GM18909 (cell line): ENCODE data around the gene PIGO.

Experiments used
- ATAC-seq: cut with Tn5 transposase; IDR thresholded peaks from one replicate; pipeline ENCODE4 v1.9.1; 2021; ENCODE audit warnings: mild to moderate bottlenecking; ENCODE audit not compliant: unreplicated experiment, poor library complexity

PIGO gene

DNA sequence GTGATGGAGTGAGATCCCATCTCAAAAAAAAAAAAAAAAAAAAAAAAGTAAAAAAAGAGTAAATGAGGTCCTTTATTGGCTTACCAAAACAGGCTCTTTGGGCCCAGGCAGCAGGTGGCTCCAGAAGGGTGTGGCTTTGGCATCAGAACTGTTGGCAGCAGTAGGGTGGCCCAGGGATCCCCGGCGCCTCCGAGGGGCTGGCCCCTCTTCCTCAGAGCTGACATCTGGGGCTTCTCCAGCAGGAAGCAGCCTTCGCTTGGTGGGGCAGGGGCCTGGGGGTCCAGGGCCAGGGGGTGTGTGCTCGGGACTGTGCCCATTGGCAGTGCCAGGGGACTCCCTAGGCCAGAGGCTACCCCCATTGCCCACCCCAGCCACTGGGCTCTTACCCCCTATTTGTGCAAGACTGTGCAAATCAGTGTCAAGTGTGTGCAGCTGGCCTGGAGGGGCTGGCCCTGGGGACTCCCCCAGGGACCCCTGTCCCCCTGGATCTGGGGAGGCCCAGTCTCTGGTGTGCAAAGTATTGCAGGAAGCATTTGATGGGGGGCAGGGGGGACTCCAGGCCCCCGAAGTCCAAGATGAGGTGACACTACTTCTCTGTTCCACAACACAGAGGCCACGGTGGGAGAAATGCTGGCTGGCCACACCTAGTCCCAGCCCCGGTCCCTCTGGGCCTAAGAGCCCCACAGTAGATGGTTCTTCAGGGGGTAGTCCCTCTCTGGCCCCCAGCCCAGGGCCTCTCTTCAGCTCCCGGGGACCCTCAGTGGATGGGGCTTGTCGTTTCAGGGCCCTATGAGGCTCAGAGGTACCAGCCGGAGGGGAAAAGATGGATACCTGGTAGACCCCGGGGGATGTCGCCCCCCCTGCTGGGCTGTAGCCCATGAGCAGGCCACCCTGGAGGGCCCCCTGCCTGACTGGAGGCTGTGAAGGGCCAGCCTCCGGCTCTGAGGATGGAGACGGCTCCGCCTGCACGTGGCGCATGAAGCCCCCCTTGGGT, 11.2 kb upstream of the PIGO start:
- no peak for ATAC-seq

DNA sequence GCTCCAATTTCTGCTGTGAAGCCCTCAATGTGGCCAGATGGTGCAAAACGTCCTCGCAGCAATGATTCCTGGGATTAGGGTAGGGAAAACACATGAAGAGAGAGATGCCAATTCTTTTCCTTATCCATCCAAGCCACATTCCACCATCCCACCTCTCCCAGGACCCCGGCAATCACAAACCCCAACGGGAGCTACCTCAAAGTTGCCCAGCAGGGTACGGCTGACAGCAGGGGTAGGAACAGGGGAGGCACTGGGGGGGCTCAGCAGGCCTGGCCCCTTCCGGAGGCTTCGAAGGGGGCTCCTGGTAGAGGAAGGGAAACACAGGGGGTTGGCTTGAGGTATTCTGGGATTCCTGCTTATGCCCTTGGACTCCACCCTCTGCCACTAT, 9.9 kb upstream of the PIGO start:
- ATAC-seq, result no peak

DNA sequence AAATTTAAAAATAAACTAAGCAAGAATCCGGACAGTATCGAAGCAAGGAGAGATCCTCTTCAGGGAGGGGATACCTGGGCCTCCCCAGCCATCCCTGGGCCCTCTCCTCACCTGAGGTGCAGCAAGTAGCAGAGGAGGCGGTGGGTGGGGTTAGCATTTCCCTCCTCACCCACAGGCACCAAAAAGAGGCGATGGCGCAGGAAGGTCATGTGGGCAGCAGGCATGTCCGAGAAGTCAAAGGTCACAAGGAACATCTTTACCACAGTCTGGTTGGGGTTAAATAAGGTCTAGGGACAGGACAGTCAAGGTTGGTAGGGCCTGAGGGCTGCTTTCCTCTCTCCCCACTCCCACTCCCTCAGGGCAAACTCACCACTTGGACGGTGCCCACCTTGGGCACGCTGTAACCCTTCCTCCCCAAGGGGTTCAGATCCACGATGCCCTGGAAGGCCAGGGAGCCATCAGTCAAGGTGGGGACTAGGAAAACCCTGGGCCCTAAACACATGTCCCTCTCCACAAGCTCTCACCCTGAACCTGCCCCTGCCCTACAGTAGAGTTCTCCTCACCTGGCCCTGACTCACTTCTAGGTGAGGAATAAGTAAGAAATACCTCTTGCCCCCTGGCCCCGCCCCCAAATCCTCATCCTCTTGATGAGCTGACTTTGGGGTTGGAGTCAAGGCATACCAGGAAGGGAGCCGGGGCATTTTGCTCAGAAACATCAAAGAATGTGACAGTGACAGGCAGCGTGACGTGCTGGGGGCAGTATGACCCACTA, 9.4 kb upstream of the PIGO start:
- no peak for ATAC-seq

DNA sequence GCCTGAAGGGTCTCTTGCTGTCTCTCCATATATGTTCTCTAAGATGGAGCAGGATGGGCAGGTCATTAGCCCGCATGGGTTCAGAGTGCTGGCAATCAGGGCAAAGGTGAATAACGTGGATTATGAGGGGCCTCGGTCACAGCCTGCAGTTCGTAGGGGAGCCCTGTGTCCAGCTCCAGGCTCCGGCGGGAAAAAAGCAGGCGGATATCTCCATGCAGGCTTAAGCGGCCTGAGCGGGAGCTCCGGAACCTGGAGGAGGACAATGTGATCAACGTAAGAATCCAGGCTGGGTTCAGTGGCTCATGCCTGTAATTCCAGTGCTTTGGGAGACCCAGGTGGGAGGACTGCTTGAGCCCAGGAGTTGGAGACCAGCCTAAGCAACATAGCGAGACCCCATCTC, 8.7 kb upstream of the PIGO start:
- no peak for ATAC-seq

DNA sequence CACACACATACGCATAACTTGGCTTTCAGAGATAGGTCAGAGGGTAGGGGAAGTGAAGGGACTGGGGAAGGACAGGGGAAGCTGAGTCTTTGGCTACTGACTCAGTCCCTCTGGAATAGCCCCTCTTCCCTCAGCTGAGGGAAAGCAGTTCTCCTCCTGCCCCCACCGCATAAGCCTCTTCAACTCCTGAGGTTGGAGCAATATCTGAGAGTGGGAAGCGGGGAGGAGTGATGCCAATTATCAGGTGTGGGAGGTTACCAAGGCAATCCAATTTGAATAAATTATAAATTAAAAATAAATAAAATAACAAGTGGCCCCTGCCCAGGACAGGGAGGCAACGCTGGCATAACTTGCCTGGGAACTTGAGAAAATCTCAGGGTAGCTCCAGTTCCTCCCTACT, 8.2 kb upstream of the PIGO start:
- ATAC-seq, result no peak

DNA sequence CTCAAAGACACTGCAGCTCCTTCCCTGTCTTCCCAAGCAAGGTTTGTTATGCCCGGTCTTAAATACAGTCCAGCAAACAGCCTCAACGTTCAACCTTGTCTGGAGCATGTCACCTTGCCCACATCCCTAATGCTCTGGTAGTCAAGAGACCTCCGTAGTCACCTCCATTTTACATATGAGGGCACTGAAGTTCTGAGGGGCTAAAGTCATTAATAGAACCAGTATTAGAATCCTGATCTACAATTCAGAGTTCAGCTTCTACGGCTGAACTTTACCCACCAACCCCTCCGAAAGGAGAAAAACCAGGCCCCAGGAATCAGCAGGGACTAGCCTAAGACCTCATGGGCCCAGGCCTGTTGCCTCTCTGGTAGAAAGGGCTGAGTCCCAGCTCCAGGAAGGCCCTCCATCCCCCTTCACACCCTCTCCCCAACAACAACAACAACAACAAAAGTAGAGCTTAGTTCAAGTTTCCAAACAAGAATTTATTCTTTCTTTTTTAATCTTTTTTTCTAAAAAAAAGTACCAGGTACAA, 7.3 kb upstream of the PIGO start:
- ATAC-seq, result no peak

DNA sequence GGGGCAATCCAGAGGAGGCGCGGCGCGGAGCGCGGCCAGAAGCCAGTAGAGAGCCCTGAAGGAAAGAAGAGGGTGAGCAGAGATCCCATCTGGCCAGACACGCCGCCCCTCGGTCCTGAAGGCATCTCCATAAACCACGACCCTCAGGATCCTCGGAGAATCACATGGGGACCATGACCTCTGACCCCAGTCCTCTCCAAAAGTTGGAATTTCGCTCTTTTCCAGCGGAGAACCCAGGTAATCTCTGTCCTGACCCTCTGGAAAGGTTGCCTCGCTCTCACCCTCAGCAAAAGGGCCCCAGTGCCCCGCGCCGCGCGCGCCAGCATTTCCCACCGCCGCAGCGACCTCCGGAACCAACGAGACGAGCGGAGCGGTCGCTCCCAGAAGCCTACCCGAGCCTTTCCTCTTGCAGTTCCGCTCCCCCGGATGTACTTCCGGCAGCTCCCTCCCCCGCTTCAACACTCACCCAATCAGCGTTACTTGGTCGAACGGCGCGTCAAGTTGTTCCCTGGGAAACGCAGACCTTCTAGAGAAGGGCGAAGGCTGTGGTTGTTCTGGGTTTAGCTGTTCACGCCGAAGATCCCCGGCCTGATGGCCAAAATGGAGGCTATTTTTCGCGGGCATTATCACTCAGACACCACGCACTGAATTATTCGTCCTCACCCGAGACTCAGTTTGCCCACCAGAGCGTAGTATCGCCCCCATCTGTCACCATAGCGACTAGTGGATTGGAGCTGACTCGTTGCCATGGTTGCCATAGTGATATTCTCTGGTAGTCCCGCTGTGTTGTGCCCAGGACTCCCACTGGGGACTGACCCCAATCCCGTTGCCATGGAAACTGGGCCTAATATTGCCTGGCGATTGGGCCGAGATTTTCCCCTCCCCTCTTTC, 6.6 kb upstream of the PIGO start, which contains the start of gene STOML2:
Gene STOML2 (minus strand): TSS at position 363 of the 891 bp plus-strand sequence. CDS start 37 bp downstream, at position 326.
- ATAC-seq, result peak; percentile 94

DNA sequence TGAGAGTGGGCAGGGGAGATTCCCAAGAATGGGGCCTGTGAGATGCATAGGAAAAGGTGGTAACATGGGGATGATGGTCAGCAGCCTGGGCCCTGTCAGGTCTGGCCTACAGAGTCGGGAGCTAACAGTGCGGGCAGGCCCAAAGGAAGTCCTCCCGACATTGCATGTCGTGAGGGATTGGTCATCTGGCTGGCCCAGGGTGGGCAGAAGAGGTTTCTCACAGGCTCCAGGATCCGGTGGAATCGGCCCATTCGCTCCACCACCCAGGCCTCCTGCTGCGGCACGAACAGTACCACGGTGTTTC, 6.0 kb upstream of the PIGO start:
- ATAC-seq, result peak; percentile 7

DNA sequence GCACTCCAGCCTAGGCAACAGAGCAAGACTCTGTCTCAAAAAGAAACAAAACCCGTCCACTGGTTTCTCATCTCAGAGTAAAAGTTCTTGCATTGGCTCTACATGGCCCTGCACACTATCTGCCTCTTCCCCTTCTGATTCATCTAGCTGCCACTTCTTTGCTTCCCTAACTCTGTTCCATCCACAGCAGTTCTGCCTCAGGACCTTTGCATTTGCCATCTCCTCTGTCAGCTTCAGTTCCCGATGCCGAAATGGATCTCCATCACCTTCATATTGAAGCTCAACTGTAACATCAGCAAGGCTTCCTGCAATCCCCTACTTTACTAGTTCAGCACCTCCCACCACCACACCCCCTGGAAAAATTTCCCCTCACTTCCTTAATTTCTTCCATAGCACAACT, 1.2 kb upstream of the PIGO start:
- no peak for ATAC-seq

DNA sequence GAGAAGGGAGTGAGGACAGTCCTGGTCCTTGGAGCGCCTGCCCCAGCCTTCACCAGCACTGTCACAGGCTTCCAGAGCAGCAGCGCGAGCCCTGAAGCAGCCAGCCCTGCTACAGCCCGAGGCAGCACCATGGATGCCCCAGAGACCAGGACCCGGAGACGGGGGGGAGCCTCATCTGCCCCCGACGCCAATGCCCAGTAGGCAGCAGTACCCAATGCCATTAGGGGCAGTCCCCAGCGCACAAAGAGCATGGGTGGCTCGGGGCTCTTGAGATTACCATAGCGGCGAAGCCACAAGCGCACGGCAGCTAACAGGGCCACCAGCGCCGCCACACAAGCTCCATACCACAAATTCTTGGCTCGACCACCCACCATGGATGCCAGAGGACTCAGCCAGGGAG, 4.9 kb downstream of the PIGO start:
- ATAC-seq, result no peak

DNA sequence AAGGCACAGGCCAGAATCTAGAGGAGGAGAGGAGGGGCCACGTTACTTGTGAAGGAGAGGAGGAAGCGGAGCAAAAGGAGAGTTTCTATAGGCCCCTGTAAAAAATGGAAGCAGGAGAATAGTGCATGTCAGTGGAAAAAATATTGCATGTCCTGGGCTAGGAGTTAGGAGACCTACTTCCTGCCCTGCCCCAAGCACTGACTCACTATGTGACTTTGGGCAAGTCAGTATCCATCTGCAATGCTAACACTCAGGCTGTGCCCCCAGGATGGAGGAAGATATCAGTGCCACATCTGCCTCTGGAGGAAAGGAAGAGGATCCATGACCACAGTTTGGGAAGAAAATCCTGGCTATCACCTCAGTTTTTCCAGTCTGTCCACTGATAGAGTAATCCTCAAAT, 7.0 kb downstream of the PIGO start:
- ATAC-seq, result no peak

DNA sequence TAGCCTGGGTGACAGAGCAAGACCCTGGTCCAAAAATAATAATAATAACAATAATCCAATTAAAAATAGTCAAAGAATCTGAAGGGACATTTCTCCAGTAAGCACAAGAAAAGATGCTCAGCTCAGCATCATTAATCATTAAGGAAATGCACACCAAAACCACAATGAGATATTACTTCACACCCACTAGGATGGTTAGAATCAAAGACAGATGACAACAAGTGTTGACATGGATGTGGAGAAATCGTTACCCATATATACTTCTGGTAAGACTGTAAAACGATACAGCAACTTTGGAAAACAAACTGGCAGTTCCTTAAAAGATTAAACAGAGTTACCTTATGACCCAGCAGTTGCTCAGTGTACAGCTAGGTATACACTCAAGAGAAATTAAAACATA, 11.3 kb downstream of the PIGO start:
- ATAC-seq, result no peak

DNA sequence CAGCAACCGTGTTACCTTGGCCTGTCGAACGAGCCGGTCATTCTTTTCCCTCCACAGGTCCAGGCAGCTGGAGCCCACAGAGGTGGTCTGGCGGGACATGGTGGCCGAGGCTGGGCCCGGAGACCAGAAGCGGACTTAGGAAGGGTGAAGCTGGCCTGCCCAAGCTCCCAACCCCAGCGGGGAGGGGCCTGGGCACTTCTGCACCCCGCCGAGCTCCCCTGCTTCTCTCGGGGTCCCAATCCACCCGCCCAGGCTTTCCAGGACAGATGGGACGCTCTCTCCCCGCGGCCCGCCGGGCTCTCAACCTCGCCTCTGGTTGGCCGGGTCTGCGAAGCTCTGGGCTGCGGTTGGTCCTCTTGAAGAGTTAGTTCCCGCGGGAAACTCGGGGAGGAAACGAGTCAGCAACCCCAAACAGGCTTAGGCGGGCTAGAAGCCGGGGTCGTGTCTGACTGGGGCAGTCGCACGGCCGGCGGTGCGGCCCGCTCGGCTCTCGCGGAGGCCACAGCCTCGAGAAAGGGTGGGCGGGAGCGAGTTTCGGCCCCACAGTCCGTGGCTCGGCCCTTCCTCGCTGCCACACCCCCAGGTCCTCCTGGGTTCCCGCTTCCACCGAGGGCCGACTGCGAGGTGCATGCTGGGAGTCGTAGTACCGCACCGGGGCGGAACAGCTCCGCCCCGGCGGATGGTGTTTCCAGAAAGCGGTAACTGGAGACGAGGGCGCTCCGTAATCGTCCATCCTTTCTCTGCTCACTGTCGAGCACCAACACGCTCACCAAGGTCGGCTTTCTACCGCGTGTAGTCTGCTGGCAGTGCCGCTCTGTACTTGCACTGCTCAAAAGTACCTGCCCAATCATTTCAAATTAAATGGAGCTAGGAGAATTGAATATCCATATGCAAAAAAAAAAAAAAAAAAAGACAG, 16.7 kb downstream of the PIGO start, which contains the start of gene FANCG:
Gene FANCG (minus strand): TSS at position 517 of the 916 bp plus-strand sequence. CDS start 418 bp downstream, at position 99.
- ATAC-seq, result peak; percentile 87

DNA sequence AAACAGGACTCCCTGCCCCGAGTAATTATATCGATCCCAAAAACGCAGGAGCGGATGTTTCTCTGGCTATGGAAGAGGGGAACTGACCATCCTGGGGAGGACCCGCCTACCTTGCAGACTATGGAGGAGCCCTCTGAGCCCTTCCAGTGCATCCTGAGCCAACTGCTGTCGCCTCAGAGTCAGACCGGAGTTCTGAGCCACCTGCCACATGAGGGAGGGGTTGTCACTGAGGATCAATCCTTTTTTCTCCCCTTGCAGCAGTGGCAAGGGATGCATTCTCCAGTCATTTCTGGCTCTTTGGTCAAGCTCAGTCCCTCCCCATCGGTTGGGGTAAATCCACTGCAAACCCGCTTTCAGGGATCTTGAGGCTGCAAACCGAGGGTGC, 17.4 kb downstream of the PIGO start:
- ATAC-seq, result no peak

DNA sequence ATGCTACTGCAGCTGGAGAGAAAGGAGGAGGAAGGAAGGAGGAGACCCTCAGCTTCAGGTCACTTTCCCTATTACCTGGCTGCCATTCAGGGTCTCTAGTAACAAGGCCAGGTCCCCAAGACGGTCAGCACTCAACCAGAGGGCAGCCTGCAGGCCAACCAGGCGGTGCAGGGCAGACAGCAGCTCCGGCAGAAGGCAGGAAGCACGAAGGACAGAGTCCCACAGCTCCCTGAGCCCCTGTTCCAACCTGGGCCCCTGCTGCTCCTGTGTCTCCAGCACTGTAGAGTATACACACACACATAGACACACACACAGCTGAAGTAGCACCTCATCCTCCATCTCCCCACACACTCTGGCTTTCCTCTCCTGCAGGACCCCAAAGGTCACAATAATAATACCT, 18.3 kb downstream of the PIGO start:
- ATAC-seq, result no peak

DNA sequence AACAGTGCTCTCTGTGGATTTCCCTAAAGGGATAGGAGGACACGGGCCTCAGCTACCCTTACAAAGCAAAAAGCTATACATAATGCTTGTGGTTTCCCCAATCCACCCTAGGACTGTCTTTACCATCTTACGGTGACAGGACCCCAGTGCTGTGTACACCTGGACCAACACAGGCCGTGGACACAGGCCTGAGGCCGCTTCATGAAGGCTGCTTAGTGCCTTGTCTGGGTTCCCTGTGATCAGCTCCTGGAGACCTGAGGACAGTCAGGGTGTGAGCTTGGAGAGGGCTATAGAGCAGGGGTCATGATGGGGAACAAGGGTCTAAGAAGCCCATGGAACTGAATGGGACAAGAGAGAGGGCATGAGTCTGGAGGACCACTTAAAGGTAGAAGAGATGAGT, 19.5 kb downstream of the PIGO start:
- no peak for ATAC-seq

DNA sequence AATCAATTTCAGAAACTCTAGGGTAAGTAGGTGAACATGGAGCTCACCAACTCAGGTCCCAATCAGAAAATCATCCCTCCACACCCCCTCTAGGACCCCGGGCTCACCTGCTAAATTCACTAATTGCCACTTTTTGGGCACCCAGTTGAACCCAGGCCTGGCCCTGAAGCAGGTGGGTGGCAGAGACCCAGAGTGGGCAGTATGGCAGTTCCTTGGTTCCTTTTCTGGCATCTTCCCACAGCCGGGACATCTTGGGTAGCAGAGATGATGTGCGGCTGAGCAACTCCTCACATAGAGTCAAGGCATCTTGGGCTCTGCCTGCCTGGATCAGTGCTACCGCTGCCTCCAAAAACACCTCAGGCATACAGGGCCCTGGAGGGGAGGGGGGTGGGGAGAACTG, 21.0 kb downstream of the PIGO start:
- no peak for ATAC-seq

DNA sequence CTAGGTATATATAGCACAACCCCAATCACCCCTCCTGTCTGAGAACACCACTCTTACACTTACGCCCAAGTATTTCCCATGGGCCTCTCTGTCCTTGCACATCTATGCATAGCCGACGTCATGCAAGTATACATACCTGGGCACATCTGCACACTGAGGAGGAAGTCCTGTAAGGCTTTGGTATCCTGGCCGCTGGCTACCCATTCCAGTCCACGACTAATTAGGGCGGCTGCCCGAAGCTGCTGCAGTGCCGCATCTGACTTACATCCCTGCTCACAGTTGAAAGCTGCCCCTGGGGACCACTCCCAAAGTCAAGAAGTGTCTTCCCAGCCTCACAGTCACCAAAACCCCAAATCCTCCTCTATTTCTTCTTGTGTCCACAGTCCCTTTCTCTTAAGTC, 21.6 kb downstream of the PIGO start:
- ATAC-seq, result no peak

DNA sequence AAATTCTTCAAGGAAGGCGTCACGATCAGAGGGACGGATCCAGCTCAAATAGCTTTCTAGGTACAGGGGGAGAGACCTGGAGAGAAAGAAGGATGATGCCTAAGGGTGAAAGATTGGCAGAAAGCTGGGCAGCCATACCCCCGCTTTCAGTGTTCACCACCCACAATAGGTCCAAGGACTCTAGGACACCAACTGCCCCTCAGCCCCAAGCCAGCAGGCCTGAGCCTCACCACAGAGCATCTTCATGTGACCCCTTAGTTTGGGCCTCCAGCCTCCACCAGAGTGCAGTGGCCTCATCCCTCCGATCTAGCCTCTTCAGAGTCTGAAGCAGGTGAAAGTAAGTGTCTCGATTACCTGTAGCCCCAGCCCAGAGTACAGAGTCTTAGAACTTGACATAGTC, 22.2 kb downstream of the PIGO start:
- no peak for ATAC-seq
